ENCODE measurements around the gene SORBS2.

SORBS2 gene

DNA sequence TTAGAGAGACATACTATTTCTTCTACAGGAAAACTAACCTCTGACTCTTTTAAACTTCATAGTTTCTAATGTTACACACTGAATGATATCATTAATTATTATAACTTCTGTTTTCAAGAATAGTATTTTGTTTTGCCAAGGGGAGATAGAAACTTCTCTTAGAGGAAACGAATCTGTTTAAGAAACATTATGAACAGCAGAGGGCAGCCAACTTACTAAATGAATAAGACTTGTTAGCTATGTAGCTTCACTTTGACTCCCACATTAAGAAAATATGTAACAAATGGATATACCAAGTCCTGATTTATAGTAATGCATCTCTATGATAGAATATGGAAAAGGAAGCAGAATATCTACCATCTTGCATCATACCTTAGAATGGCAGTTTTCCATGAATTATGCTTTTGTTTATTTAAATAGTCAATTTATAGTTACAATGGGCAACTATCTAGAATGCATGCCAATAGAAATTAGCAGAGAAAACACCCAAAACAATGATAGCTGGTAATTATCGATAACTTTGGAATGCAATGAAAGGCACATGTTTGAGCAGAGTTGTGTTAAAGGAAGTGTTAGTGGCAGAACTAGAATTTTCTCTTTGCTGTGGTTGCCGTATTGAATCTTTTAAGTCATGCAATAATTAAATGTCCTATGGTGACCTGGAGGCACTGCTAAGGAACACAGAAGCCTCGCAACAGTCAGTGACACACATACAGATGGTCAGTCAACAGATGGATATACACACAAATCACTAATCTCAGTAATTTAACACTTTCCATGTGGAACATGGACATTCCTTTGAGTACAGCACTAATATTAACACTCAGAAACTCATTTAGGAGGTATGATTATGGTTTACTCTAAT, 171.0 kb downstream of the SORBS2 start:
- peak; percentile 37 for DNase-seq (ENCODE audit: low read depth)

DNA sequence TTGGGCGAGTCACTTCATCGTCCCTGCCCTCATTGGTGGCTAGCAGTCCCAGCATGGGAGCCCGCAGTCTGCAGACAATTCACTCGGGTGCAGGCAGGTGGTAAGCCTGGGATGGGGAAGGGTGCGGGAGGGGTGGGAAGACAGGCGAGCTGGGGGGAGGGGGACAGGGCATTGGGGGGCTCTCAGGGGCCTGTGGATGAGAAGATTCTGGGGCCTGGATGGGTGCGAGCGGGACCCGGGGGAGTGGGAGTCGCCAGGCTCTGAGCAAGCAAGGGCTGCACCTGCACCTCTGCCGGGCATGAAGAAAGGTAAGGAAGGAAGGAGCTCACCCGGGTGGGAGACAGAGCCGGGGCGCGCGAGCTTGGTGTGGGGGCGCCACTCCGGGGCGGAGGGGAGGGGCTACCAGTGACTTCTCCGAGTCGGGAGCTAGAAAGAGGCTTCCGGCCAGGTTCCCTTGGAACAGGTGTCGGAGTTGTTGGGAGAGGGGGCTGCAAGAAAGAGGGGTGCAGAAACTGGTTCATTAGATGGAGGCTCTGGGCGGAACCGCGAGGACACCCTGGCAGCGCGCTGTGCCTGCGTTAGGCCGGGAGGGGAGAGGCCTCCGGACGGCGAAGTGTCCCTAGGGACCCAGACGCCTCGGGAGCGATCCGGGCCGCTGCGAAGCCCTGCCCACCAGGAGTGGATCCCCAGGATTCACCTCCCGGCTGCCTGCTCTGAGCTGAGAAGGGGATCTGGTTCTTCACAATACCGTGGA, 173.3 kb downstream of the SORBS2 start:
- DNase-seq (ENCODE audit: low read depth): no peak

DNA sequence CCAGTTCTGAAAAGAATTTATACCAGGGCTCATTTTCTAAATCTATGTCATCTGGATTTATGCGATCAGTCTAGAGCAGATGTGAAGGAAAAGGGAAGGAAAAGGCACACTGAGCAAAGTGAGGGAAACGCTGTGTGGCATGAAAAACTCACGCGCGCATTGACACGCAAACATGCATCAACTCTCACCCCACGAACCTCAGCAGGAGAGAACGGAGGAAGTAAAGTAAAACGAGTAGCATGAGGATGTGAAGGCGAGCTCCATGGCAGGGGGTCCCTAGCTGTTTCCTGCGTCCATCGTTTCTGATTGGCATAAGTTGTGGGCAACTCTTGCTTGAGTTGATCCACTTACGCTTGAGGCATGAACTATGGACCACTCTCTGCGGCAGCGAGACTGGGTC, 173.9 kb downstream of the SORBS2 start:
- no peak for DNase-seq (ENCODE audit: low read depth)

DNA sequence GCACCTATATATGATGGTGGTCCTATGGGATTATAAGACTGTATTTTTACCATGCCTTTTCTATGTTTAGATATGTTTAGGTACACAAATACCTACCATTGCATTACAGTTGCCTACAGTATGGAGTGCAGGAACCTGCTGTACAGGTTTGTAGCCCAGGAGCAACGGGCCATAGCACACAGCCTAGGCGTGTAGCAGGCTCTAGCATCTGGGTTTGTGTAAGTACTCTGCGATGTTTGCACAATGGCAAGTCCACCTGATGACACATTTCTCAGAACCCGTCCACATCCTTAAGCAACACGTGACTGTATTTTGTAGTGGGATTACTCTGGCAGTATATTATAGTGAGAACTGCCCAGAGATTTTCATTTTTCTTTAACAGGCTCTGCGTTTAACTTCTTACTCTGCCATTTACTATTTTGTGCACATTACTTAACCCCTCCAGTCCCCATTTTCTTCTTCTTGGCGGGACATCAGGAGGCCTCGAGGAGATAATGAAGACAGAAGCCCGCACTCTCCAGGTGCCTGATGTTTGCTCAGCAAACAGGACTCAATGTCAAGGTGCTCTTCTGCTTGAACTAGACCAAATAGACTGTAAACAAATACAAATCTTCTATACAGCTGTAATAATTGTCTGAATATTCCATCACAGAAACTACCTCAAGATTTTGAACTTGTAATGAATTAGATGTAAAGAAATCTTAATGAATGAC, 174.7 kb downstream of the SORBS2 start:
- no peak for DNase-seq (ENCODE audit: low read depth)

DNA sequence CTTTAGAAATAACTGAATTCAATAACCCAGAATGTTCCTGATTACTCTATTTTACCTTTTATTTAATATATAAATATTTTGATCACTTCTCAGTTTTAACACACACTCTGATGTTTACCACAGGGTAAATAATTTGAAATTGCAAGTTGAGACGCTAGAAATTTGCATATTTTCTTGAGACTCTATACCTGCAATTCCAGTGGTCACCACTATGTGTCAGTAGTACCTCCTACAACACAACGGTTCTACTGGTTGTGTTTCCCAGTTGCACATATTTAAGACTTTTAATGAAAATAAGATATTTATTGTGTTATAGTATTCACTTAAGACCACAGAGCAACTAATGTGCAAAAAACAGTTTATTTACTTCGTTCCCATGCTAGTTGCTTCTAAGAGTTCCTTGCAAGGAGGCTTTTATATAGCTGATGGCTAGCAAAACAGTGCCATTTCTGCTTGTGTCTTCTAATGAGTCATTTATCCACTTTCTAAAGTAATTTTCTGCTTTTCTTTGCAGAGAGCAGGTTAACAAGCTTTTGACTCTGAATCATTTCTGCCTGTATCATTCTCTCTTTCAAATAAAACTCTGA, 177.8 kb downstream of the SORBS2 start:
- DNase-seq (ENCODE audit: low read depth): no peak

DNA sequence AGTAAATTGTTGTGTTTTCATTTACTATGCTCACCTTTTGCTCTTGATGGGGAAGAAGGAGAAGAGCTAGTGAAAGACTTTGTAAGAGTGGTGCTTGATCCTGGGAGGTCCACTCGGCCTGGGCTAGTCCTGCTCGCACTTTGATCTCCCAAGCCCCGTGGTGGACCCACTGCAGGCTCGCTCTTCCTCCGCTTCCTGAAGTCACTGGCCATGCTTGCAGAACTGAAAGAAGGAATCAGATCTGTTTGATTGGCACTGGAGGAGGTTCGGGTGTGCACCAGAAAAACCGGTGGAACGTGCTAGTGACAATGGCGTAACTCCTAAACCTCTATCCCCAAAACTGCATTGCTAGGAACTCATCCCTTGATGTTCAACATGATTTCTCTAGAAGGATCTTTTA, 185.2 kb downstream of the SORBS2 start:
- DNase-seq (ENCODE audit: low read depth): no peak

DNA sequence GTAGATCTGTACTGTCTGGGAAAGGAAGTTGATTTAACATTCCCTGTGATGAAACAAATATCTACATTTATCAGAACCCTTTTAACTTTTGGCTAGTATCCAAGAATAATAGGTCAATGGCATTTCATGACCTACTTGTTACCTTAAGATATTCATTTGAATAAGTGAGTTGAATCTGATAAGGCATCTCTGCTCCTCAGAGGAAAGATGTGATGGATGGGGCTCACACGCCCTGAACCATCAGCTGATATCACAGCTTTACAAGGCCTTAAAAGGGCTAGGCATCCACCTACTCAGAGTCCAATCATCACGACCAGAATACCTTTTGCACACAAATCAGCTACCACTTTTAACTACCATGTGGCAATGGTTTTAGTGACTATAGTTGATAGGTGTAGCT, 186.5 kb downstream of the SORBS2 start:
- DNase-seq (ENCODE audit: low read depth): no peak

DNA sequence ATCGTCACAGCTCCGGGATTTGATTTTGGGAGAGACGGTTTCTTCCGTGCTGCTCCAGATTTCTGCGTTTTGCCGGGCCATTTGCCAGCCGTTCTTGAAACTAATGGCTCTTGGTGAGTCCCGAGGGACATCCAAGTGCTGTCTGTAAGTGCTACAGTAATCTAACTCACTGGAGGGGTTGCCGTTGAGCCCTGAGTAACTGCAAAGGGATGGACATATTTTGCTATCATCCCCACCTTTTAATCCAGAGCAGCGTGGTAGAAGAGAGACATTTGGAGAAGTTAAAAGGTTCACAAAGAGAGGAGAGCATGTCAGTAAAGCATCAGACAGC, 187.8 kb downstream of the SORBS2 start:
- no peak for DNase-seq (ENCODE audit: low read depth)

DNA sequence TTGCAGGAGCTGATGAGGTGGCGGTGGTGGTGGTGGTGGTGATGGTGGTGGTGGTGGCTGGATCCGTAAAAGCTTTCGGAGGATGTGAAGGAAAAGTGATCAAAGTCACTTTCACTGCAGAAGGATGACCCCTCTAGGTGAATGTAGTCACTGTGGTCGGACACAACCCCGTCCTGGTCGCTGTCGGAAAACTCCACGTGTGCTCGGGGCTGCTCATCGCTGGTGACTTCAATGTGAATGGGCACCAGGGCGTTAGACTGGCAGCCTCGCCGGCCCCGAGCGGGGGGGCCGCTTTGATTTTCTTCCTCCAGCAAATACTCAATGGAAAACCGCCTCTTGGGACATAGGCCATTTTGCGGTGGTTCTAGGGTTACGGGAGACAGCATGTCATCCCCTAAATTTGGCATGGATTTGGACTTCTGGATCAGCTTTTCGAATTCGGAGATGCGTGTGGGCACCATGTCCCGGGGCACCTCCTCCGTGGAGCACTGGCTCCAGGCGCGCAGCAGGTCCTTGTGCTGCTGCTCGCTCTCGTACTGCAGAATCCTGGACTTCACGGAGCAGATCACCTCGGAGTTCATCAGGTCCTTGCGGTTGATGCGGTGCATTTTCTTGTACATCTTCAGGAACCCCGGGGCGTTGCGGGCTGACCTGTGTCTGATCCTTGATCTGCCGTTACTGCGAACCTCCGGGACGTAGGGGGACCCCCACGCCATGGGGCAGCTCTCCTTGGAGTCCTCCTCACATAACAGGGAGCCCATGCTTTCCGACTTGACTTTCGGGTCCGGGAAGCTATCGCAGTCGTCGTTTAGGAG, 188.3 kb downstream of the SORBS2 start:
- DNase-seq (ENCODE audit: low read depth): no peak

DNA sequence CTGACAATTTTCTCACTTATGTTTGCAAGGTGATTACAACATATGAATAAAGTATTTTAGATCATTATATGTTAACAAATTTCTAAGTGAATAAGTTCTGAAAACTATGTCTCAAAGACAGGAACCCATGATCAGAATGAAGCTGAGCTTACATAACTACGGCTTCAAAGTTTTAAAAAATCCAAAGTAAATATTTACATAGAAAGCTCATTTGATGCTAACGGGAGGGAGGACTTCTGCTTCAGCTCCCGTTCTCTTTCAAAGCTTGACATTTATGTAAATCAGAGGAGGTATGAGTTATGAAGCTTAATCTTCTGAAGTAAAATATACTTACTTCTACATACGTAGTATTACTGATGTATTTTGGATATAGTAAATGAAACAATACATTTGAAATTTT, 203.8 kb downstream of the SORBS2 start:
- DNase-seq (ENCODE audit: low read depth): no peak

DNA sequence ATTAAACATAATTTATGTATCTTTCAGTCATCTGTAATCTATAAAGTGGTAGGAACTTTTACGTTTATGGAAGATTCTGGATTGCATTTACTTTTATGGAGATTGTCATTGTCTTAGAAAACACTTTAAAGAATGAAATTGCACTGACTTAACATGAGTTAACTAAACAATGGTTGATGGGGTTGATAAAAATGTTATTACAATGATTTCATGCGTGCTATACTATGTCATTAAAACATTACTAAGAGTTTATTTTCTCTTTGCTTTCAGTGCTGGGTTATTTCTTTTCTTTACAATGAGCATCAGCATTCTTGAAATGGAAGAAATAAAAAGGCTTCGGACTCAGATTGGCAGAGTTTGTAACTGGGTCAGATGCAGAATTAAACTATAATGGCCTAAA, 209.6 kb downstream of the SORBS2 start:
- no peak for DNase-seq (ENCODE audit: low read depth)

DNA sequence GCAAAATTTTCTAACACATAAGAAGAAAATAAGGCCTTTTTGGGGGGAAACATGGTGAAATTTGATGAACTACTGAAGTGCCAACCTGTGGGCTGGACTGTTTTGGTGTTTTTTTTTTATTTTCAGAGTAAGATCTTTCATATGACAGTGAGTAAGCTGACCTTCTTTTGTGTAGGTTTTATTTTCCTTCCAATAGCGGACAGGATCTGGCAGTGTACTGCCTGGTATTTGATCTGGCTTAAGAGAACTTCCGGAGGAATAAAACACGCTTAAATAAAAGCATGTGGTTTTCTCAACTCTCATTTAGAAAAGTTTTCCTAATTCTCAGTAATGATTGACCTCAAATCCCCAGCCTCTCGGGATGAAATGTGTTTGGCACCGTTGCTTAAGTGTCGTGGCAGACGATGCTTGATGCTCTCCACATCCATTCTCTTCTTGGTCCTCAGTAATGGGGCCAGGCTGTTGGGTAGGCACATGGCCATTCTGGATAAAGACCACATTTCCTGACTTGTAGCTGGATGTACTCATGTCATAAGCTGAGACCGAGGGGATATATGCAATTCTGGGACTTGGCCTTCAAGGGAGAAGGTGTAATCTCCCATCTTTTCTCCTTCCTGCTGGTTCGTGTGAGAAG, 211.1 kb downstream of the SORBS2 start:
- no peak for DNase-seq (ENCODE audit: low read depth)

DNA sequence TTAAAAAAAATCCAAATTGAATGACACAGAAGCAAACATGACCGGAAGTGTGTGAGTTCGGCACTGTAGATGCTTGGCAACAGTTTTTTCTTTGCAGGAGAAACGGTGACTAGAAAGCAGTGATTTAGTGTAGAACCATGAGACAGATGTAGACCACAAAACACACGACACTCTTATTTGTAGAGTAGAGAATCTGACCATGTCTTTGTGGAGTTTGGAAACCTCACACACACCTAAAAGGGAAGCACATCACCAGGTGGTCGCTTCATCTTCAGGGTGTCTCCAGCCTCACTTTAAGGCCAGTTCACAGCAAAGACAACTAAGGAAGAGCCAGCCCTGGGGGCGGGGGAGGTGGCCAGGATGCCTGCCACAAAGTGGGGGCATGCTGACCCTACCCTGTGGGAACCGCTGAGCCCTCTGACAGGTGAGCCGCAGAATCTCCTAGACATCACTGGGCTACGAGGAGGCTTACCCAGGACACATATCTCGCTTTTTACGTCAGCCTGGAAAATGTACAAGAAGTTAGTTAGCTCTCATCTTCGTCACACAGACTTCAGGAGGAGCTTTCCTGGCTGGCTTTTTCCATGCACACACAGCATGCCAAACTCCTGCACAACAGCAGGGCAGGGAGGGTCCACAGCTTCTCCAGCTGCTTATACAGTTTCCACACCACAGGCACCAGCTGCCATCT, 212.3 kb downstream of the SORBS2 start:
- no peak for DNase-seq (ENCODE audit: low read depth)

DNA sequence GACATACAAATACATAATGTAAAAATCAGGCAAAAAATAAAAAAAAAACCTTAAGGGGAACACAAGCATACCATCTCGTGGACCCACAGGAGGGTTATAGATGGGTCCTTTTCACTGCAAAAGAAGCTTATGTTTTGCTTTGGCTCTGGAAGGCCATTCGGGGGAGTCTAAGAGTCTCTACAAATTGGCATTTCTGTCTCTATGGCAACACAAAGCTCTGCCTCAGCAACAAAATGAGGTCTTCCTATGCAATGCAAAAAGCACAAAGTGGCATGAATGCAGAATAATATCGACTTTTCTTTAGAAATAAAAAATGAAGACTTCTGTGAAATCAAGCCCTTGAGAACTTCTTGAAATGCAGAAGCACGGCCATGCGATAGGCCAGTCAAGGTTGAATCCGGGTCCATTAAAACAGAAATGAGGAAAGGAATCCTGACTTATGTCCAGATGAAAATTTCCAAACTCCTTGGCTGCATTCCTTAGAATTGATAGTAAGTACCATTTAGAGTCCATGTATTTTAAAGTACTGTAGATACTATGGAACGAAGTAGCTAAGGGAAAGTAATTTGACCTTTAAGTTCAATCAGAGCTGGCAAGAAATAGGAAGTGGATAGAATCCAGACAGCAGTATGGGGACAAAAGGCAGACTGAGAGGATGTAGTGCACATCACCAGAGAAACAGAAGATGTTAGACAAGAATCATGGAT, 213.0 kb downstream of the SORBS2 start:
- no peak for DNase-seq (ENCODE audit: low read depth)

DNA sequence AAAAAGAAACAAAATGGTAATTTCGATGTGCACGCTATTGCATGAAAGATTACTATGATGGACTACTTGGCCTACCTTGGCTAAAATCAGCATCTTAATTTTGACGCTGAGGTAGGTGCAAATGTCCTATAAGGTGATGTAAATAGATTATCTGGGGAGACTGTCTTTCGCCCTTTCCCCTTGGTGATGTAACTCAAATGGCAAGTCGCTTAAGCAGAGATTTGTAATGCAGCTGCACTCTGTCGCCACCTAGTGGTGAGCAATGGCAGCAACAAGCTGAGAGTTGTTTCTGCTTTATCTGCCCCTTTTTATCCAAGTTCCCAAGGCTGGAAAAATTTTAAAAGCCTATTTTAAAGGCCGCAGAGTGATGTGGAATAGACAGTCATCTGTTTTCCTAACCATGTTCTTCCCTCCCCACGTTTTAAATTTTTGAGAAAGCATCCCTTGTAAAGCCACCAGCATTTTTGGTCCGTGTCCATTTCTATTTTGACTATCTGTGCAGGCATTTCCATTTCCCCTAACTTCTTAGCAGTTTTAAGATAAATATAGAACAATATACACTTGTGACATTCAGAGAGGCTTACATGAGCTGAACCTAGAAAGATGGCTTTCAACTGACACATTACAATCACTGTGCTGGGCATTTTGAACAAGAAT, 214.3 kb downstream of the SORBS2 start:
- peak; percentile 43 for DNase-seq (ENCODE audit: low read depth)

DNA sequence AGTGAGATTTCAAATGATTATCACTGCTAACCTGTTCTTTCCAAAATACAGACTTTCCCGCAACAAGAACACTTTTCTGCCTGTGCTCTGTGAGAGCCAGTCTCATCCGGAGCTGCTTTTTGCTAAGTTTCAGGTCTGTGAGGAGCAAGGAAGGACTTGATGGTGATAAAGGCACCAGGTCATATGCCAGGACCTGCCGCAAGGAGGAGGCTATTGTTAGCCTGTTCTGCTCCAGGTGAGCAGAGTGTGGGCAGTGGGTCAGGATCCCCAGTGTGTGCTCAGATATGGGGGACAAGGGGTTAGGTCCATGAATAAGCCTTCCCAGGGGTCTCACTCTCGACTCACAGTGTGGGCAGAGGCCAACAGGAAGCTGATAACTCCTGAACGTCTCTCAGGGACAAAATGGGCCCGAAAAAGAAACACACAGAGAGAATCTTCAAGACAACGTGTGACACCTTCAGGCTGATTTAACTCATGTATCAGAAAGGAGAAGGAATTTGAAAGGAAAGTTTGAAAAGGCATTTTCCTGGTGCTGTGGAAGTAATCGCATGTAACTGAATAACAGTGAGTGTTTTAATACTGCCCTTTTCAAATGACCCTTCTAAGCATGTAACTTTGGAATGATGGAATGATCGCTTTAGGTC, 219.0 kb downstream of the SORBS2 start:
- no peak for DNase-seq (ENCODE audit: low read depth)

DNA sequence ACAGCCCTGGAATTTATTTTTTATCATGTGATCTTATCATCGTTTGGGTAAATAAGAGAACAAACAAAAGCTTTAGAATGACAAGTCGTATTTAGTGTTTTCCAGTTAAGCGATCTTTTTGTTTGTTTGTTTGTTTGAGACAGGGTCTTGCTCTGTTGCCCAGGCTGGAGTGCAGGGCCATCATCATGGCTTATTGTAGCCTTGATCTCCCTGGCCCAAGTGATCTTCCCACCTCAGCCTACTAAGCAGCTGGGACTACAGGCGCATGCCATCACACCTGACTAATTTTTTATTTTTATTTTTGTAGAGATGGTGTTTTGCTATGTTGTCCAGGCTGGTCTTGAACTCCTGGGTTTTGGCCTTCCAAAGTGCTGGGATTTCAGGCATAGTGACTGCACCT, 219.6 kb downstream of the SORBS2 start:
- DNase-seq (ENCODE audit: low read depth): no peak

DNA sequence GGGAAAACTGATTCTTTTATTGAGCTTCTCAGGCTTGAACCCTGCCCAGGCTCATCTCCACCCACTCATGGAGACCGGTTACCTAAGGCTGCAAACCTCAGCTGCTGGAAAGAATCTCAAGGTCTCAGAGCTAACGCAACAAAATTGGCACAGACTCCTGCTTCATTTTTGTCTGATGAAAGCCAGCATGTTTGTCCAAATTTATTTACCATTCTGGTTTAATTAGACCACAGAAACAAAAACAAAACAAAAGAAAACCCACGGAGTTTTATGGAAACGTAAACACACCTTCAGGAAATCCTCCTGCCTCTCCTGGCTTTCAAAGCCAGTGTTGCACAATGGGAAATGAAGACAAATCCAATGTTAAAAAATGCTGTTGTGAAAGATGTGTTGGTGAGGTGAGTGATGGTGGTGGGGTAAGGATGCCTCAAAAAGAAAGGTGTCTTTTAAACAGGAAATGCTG, 220.3 kb downstream of the SORBS2 start:
- no peak for DNase-seq (ENCODE audit: low read depth)

DNA sequence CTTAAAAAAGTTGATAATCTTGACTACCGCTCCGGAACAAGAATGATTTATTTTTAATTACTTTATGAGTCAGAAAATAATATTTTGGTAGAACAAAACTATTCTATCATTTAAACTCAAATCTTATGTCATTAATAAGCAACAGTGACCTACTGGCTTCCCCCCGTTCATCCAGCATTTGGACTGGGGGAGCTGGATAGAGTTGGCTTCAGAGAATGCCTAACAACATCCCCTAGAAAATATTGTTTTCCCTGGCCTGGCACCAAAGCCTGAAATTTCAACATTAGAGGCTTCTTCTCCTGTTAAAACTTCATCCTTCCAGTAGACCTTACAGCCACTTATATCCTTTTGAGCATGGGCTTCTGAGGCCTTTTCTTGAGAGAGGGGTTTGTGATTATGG, 221.0 kb downstream of the SORBS2 start:
- no peak for DNase-seq (ENCODE audit: low read depth)

Data from GM04504 (cell line).